HCT116 (cell line): ENCODE results near the gene HEXIM1. TPM values are rescaled to one million over a fixed set of nuclear protein-coding genes. Genes with fewer than 3 reads are reported as not detected.

ENCODE experiments used
- ATAC-seq: fragments of 200-7000 bp; cut with Tn5 transposase; 2 replicates; pipeline ENCODE4 v1.9.1; 2020; ENCODE audit warnings: mild to moderate bottlenecking, moderate library complexity
- BruUV-seq: library from RNA; stranded (reverse); fragments of 400-500 nt; replicated peaks from 2 replicates; lab custom pipeline; 2021; lab: Mats Ljungman, UMichigan
- CTCF ChIA-PET: fragments of 300-600 bp; sonication (Branson Sonifier 250); formaldehyde crosslinking; loops from one replicate; lab custom pipeline; 2021; ENCODE audit warnings: antibody characterized with exemption; lab: Charles Lee
- POLR2A ChIA-PET: fragments of 300-600, 350-600 bp; sonication (Branson Sonifier 250); formaldehyde crosslinking; loops from one replicate; lab custom pipeline; 2021; ENCODE audit warnings: antibody characterized with exemption; lab: Charles Lee
- RAD21 ChIA-PET, 2 experiments: fragments of 300-600 bp; sonication (Branson Sonifier 250); formaldehyde crosslinking; loops; one replicate each; lab custom pipeline; 2023; ENCODE audit warnings: low total read pairs in 2 of 2; ENCODE audit not compliant: uncharacterized antibody in 2 of 2, unreplicated experiment in 2 of 2, low non-redundant PET in 1 of 2; lab: Charles Lee
- DNase-seq: peaks from one replicate; pipeline ENCODE4 v3.0.0-alpha.2; 2010; ENCODE audit warnings: low read depth, low spot score
- H2AFZ ChIP-seq: fragments of 200-600 bp; shearing (Covaris generic), sonication (generic); 2 replicates; pipeline ENCODE4 v1.6.1; 2017; ENCODE audit warnings: low read depth, mixed run types, mixed read lengths, antibody characterized with exemption, low read length; ENCODE audit not compliant: poor library complexity, severe bottlenecking
- H3K27ac ChIP-seq: 2 replicates; pipeline ENCODE4 v1.5.1; 2012; ENCODE audit warnings: low read depth, low read length
- H3K27me3 ChIP-seq: fragments of 200-600 bp; sonication (generic); 2 replicates; pipeline ENCODE4 v1.6.1; 2016; ENCODE audit warnings: mixed run types, low read length, mixed read lengths; ENCODE audit not compliant: insufficient read depth
- H3K36me3 ChIP-seq, 2 experiments: fragments of 200-500 bp in 1 of 2; fragments of 200-600 bp in 1 of 2; sonication (Bioruptor generic) in 1 of 2; sonication (generic) in 1 of 2; 2 replicates each; pipeline versions ENCODE4 v1.5.1 to v1.6.1; 2014 to 2016; ENCODE audit warnings: low read length in 2 of 2, inconsistent platforms in 1 of 2, mixed read lengths in 1 of 2, mixed run types in 1 of 2; ENCODE audit not compliant: insufficient read depth in 2 of 2, control insufficient read depth in 1 of 2
- H3K4me1 ChIP-seq, 2 experiments: fragments of 200-600 bp in 1 of 2; sonication (generic) in 1 of 2; 2 replicates each; pipeline versions ENCODE4 v1.5.1 to v1.6.1; 2012 to 2017; ENCODE audit warnings: low read length in 2 of 2, inconsistent platforms in 1 of 2, mild to moderate bottlenecking in 1 of 2, mixed read lengths in 1 of 2, mixed run types in 1 of 2, moderate library complexity in 1 of 2; ENCODE audit not compliant: insufficient read depth in 2 of 2, control insufficient read depth in 1 of 2
- H3K4me2 ChIP-seq: fragments of 200-600 bp; sonication (generic); 2 replicates; pipeline ENCODE4 v1.6.1; 2017; ENCODE audit warnings: mixed run types, low read length, mixed read lengths
- H3K4me3 ChIP-seq, 2 experiments: fragments of 200-600 bp in 1 of 2; sonication (generic) in 1 of 2; replicated peaks in 1 of 2; 2 replicates each; pipeline ENCODE4 v1.5.1; 2011 to 2016; ENCODE audit warnings: low read length in 2 of 2, control low read depth in 1 of 2, low read depth in 1 of 2, mild to moderate bottlenecking in 1 of 2, mixed read lengths in 1 of 2, mixed run types in 1 of 2
- H3K79me2 ChIP-seq: fragments of 200-600 bp; sonication (generic); 2 replicates; pipeline ENCODE4 v1.6.1; 2017; ENCODE audit warnings: mild to moderate bottlenecking, mixed run types, low read length, moderate library complexity, mixed read lengths; ENCODE audit not compliant: insufficient read depth
- H3K9ac ChIP-seq: fragments of 200-600 bp; sonication (generic); 2 replicates; pipeline ENCODE4 v1.6.1; 2016; ENCODE audit warnings: low read length, mixed read lengths
- H3K9me2 ChIP-seq: fragments of 200-600 bp; sonication (generic), shearing (Covaris generic); 2 replicates; pipeline ENCODE4 v1.6.1; 2017; ENCODE audit warnings: mixed run types, mild to moderate bottlenecking, moderate library complexity; ENCODE audit not compliant: insufficient read depth
- H3K9me3 ChIP-seq, 2 experiments: fragments of 200-500 bp in 1 of 2; fragments of 200-600 bp in 1 of 2; sonication (Bioruptor generic) in 1 of 2; sonication (generic) in 1 of 2; 2 replicates each; pipeline ENCODE4 v1.6.1; 2014 to 2017; ENCODE audit warnings: low read length in 2 of 2, mixed read lengths in 2 of 2, inconsistent platforms in 1 of 2, low read depth in 1 of 2, mild to moderate bottlenecking in 1 of 2, mixed run types in 1 of 2, moderate library complexity in 1 of 2; ENCODE audit not compliant: control insufficient read depth in 1 of 2, insufficient read depth in 1 of 2
- H4K20me1 ChIP-seq: fragments of 200-600 bp; sonication (generic), shearing (Covaris generic); 2 replicates; pipeline ENCODE4 v1.6.1; 2017; ENCODE audit warnings: mixed run types, mild to moderate bottlenecking, moderate library complexity; ENCODE audit not compliant: insufficient read depth
- CTCF ChIP-seq, 3 experiments: fragments of 200-600 bp in 1 of 3; sonication (generic) in 1 of 3; IDR thresholded peaks in 2 of 3; conservative IDR thresholded peaks in 1 of 3; 2 replicates each; pipeline ENCODE4 v1.5.1; 2012 to 2017; ENCODE audit warnings: low read depth in 2 of 3, low read length in 2 of 3, antibody characterized with exemption in 1 of 3, borderline replicate concordance in 1 of 3, control low read depth in 1 of 3, mild to moderate bottlenecking in 1 of 3, mixed read lengths in 1 of 3, mixed run types in 1 of 3, moderate library complexity in 1 of 3; ENCODE audit not compliant: insufficient read depth in 1 of 3
- EGR1 ChIP-seq: IDR thresholded peaks from 2 replicates; pipeline ENCODE4 v1.6.1; 2012; ENCODE audit warnings: low read depth
- JUND ChIP-seq: IDR thresholded peaks from 2 replicates; pipeline ENCODE4 v1.6.1; 2012
- POLR2A ChIP-seq: IDR thresholded peaks from 2 replicates; pipeline ENCODE4 v1.7.0; 2011; ENCODE audit warnings: borderline replicate concordance; ENCODE audit not compliant: insufficient read depth, insufficient read length; ENCODE audit errors: extremely low read depth
- RAD21 ChIP-seq: IDR thresholded peaks from 2 replicates; pipeline ENCODE4 v1.6.1; 2012; ENCODE audit warnings: low read depth, mild to moderate bottlenecking
- SP1 ChIP-seq: IDR thresholded peaks from 2 replicates; pipeline ENCODE4 v1.6.1; 2012; ENCODE audit warnings: low read depth
- YY1 ChIP-seq: IDR thresholded peaks from 2 replicates; pipeline ENCODE4 v1.6.1; 2011; ENCODE audit warnings: low read length, low read depth, moderate library complexity, mild to moderate bottlenecking; ENCODE audit not compliant: insufficient replicate concordance; ENCODE audit errors: extremely low read depth
- ZFX ChIP-seq: fragments of 450-650 bp; IDR thresholded peaks from 2 replicates; pipeline ENCODE4 v1.6.1; 2017
- intact Hi-C: fragments of 100-400 bp; cut with micrococcal nuclease; formaldehyde crosslinking; loops from 2 replicates; pipeline ENCODE4 v1.10.0; 2022
- total RNA-seq: library from RNA; stranded (reverse); gene quantifications from one replicate; pipeline ENCODE4 v1.2.1, GENCODE V29; 2021; ENCODE audit not compliant: unreplicated experiment
- TF ChIP-seq, protein P1 (sequence below): IDR thresholded peaks from 2 replicates; pipeline ENCODE4 v1.6.1; 2012

The HEXIM1 gene
- total RNA-seq, 1 experiment from 2014 or later, result 58.0 TPM

GRCh38 chr17:45170931-45171337 is 22.7 kb downstream of the HEXIM1 start (continued):
- no peak for TF ChIP-seq RAD21
- TF ChIP-seq YY1, result peak; percentile 34
- no peak for TF ChIP-seq CTCF (IDR thresholded peaks at IDR 0.05 in 2 of 3, conservative IDR thresholded peaks at IDR 0.05 in 1 of 3; ENCODE audit: borderline replicate concordance in 1 of 3, insufficient read depth in 1 of 3, low read depth in 2 of 3, low read length in 2 of 3)
- no peak; the same call in 1 of the 2 replicates for TF ChIP-seq JUND

GRCh38 chr17:45171338-45172231 is 23.3 kb downstream of the HEXIM1 start:
- Histone ChIP-seq H3K4me3 (peak overlapping the region; percentile 28 to 60), H3K4me2 (peak overlapping the region; percentile 98), H4K20me1 (no peaks in the 10 kb centered on the region), H3K27ac (peak overlapping the region; percentile 99), H3K9ac (peak overlapping the region; percentile 81), H3K9me3 (no peaks in the 10 kb centered on the region), H3K27me3 (no peaks in the 10 kb centered on the region), H2AFZ (no peak overlapping the region), H3K4me1 (peaks cover 62 to 68% of the 10 kb centered on the region in 2 experiments), H3K79me2 (no peaks in the 10 kb centered on the region), H3K9me2 (no peaks in the 10 kb centered on the region), H3K36me3 (no peaks in the 10 kb centered on the region)
- RAD21 ChIA-PET, result interaction anchor here in 1 of 2 experiments (1.4 kb wide), 1 partner anchor 10 kb away, joined by 5 read pairs; the partner anchor contains the start of gene HEXIM2
- TF ChIP-seq EGR1, result no peak
- peak; percentile 30; the same call in 1 of the 2 replicates for TF ChIP-seq SP1
- TF ChIP-seq POLR2A, result no peak
- 0 out of 2 replicates have a peak, but pooled peaks have one; percentile 5 for TF ChIP-seq ZFX
- TF ChIP-seq, protein P1, sequence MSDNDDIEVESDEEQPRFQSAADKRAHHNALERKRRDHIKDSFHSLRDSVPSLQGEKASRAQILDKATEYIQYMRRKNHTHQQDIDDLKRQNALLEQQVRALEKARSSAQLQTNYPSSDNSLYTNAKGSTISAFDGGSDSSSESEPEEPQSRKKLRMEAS, result peak; percentile 45; the same call in 1 of the 2 replicates
- CTCF ChIA-PET, result interaction anchor here (1.2 to 4.4 kb wide), 3 partner anchors 8 to 36 kb away, joined by 5 to 36 read pairs (median 9); partner anchors contain the start of gene ACBD4
- BruUV-seq, result no TSS peak
- ATAC-seq (peak; percentile 16), DNase-seq (no peak)
- intact Hi-C loops, result loop anchor here (2.0 kb wide), 1 partner anchor 23 kb away; the partner anchor contains the start of gene HEXIM1
- POLR2A ChIA-PET, result interaction anchor here (1.6 to 7.0 kb wide), 5 partner anchors 10 to 22 kb away, joined by 5 to 176 read pairs (median 14); partner anchors contain the start of genes HEXIM1 and HEXIM2
